Panc1 (cell line): ENCODE measurements around the gene AKR1B15. TPM values are rescaled to one million over a fixed set of nuclear protein-coding genes. Genes with fewer than 3 reads are reported as not detected.

Experiments
- ATAC-seq: fragments of 200-7000 bp; cut with Tn5 transposase; 2 replicates; pipeline ENCODE4 v1.9.1; 2020; ENCODE audit warnings: mild to moderate bottlenecking, moderate library complexity
- BruUV-seq: library from RNA; stranded (reverse); fragments of 400-500 nt; replicated peaks from 2 replicates; lab custom pipeline; 2021; lab: Mats Ljungman, UMichigan
- CTCF ChIA-PET: fragments of 300-600 bp; sonication (Branson Sonifier 250); formaldehyde crosslinking; loops from one replicate; lab custom pipeline; 2022; ENCODE audit warnings: antibody characterized with exemption; lab: Charles Lee
- POLR2A ChIA-PET: fragments of 300-600 bp; sonication (Branson Sonifier 250); formaldehyde crosslinking; loops from one replicate; lab custom pipeline; 2022; ENCODE audit warnings: antibody characterized with exemption; lab: Charles Lee
- DNase-seq: peaks from one replicate; pipeline ENCODE4 v3.0.0-alpha.2; 2010; ENCODE audit warnings: low read depth, low spot score
- H3K27ac ChIP-seq: 2 replicates; pipeline ENCODE4 v1.5.1; 2011; ENCODE audit warnings: mild to moderate bottlenecking, low read length, inconsistent platforms
- H3K27me3 ChIP-seq: fragments of 200-500 bp; sonication (Bioruptor generic); 2 replicates; pipeline ENCODE4 v1.6.0; 2014; ENCODE audit warnings: low read length, inconsistent platforms; ENCODE audit not compliant: control insufficient read depth, insufficient read depth
- H3K36me3 ChIP-seq: fragments of 200-500 bp; sonication (Bioruptor generic); 2 replicates; pipeline ENCODE4 v1.5.1; 2014; ENCODE audit warnings: inconsistent platforms, mild to moderate bottlenecking, low read length, moderate library complexity; ENCODE audit not compliant: control insufficient read depth, insufficient read depth
- H3K4me1 ChIP-seq: 2 replicates; pipeline ENCODE4 v1.5.1; 2011; ENCODE audit warnings: inconsistent platforms, mild to moderate bottlenecking, low read length, moderate library complexity; ENCODE audit not compliant: control insufficient read depth, insufficient read depth
- H3K4me3 ChIP-seq, 2 experiments: 2 replicates each; pipeline ENCODE4 v1.5.1; 2011 to 2012; ENCODE audit warnings: low read depth in 2 of 2, low read length in 2 of 2, mild to moderate bottlenecking in 2 of 2, inconsistent platforms in 1 of 2, moderate library complexity in 1 of 2
- H3K9me3 ChIP-seq: fragments of 200-500 bp; sonication (Bioruptor generic); 2 replicates; pipeline ENCODE4 v1.5.1; 2014; ENCODE audit warnings: low read depth, mild to moderate bottlenecking, inconsistent platforms, low read length, moderate library complexity; ENCODE audit not compliant: control insufficient read depth, insufficient read depth
- POLR2AphosphoS5 ChIP-seq: IDR thresholded peaks from 2 replicates; pipeline ENCODE4 v1.6.1; 2012; ENCODE audit warnings: mild to moderate bottlenecking, low read depth, low read length, moderate library complexity
- SIN3A ChIP-seq: IDR thresholded peaks from 2 replicates; pipeline ENCODE4 v1.6.1; 2012; ENCODE audit warnings: low read depth, mild to moderate bottlenecking, low read length, moderate library complexity, borderline replicate concordance; ENCODE audit not compliant: insufficient read depth
- TCF7L2 ChIP-seq: IDR thresholded peaks from 2 replicates; pipeline ENCODE4 v1.6.1; 2011; ENCODE audit warnings: mild to moderate bottlenecking, low read depth, low read length, inconsistent platforms
- in situ Hi-C: cut with HindIII; loops from 2 replicates; pipeline ENCODE4 v1.10.0; 2016; ENCODE audit warnings: low sequenced_read_pairs, low pct_unique_long_range_greater_than_20kb
- intact Hi-C: fragments of 100-400 bp; cut with micrococcal nuclease; formaldehyde crosslinking; loops from one replicate; pipeline ENCODE4 v1.10.0; 2022; ENCODE audit not compliant: unreplicated experiment
- total RNA-seq: library from RNA; stranded (reverse); gene quantifications from one replicate; pipeline ENCODE4 v1.2.1, GENCODE V29; 2021; ENCODE audit not compliant: unreplicated experiment
- TF ChIP-seq, protein P1 (sequence below): fragments of 450-650 bp; IDR thresholded peaks from 2 replicates; pipeline ENCODE4 v1.5.1; 2017; ENCODE audit warnings: mild to moderate bottlenecking
- TF ChIP-seq, protein P2 (sequence below), 2 experiments: IDR thresholded peaks; 2 replicates each; pipeline ENCODE4 v1.6.1; 2011 to 2012; ENCODE audit warnings: low read depth in 2 of 2, control low read depth in 1 of 2, low read length in 1 of 2, mild to moderate bottlenecking in 1 of 2, moderate library complexity in 1 of 2; ENCODE audit not compliant: insufficient read depth in 1 of 2

The AKR1B15 gene
- total RNA-seq, 1 experiment from 2014 or later = not detected

DNA sequence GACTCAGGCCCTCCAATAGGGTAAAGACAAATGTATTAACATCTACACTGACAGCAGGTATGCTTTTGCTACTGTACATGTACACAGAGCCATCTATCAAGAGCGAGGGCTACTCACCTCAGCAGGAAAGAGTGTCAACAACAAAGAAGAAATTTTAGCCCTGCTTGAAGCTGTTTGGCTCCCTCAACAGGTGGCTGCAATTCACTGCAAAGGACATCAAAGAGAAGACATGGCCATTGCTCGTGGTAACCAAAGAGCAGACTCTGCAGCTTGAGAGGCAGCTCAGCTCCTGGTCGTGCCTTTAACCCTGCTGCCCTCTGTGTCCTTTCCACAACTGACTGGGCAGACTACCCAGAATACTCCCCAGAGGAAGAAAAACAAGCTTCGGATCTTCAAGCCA, 5.1 kb downstream of the AKR1B15 start:
- CTCF ChIA-PET = interaction anchor here (0.6 to 0.7 kb wide), 2 partner anchors 258 to 432 kb away, joined by 3 read pairs; partner anchors contain the start of gene AGBL3
- POLR2A ChIA-PET = no interaction called here
- H3K4me1 ChIP-seq = no peaks in the 10 kb centered on the region
- no peaks in the 10 kb centered on the region; the same call in 1 of the 2 replicates for H3K27me3 ChIP-seq
- H3K9me3 ChIP-seq = no peaks in the 10 kb centered on the region
- no peak overlapping the region for H3K27ac ChIP-seq
- no peak for DNase-seq
- H3K36me3 ChIP-seq = no peaks in the 10 kb centered on the region
- in situ Hi-C loops (no loop called here), intact Hi-C loops (no loop called here)
- no peak for ATAC-seq
- no TSS peak for BruUV-seq
- no peak overlapping the region for H3K4me3 ChIP-seq
- TF ChIP-seq SIN3A = no peak
- TF ChIP-seq, protein P1, sequence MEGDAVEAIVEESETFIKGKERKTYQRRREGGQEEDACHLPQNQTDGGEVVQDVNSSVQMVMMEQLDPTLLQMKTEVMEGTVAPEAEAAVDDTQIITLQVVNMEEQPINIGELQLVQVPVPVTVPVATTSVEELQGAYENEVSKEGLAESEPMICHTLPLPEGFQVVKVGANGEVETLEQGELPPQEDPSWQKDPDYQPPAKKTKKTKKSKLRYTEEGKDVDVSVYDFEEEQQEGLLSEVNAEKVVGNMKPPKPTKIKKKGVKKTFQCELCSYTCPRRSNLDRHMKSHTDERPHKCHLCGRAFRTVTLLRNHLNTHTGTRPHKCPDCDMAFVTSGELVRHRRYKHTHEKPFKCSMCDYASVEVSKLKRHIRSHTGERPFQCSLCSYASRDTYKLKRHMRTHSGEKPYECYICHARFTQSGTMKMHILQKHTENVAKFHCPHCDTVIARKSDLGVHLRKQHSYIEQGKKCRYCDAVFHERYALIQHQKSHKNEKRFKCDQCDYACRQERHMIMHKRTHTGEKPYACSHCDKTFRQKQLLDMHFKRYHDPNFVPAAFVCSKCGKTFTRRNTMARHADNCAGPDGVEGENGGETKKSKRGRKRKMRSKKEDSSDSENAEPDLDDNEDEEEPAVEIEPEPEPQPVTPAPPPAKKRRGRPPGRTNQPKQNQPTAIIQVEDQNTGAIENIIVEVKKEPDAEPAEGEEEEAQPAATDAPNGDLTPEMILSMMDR = peak; percentile 39

DNA sequence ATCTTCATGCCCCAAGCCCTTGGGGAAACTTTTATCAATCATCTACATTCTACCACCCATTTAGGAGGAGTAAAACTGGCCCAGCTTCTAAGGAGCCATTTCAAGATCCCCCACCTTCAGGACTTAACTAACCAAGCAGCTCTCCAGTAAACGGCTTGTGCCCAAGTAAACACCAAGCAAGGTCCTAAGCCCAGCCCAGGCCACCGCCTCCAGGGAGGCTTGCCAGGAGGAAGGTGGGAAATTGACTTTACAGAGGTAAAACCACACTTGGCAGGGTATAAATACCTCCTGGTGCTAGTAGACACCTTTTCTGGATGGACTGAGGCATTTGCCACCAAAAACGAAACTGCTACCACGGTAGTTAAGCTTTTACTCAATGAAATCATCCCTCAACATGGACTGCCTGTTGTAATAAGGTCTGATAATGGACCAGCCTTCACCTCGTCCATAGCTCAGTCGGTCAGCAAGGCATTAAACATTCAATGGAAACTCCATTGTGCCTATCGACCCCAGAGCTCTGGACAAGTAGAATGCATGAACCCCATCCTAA, 5.6 kb downstream of the AKR1B15 start:
- TF ChIP-seq, protein P1 = no peak
- TF ChIP-seq POLR2AphosphoS5 (no peak), TCF7L2 (no peak), SIN3A (no peak)
- TF ChIP-seq, protein P2, sequence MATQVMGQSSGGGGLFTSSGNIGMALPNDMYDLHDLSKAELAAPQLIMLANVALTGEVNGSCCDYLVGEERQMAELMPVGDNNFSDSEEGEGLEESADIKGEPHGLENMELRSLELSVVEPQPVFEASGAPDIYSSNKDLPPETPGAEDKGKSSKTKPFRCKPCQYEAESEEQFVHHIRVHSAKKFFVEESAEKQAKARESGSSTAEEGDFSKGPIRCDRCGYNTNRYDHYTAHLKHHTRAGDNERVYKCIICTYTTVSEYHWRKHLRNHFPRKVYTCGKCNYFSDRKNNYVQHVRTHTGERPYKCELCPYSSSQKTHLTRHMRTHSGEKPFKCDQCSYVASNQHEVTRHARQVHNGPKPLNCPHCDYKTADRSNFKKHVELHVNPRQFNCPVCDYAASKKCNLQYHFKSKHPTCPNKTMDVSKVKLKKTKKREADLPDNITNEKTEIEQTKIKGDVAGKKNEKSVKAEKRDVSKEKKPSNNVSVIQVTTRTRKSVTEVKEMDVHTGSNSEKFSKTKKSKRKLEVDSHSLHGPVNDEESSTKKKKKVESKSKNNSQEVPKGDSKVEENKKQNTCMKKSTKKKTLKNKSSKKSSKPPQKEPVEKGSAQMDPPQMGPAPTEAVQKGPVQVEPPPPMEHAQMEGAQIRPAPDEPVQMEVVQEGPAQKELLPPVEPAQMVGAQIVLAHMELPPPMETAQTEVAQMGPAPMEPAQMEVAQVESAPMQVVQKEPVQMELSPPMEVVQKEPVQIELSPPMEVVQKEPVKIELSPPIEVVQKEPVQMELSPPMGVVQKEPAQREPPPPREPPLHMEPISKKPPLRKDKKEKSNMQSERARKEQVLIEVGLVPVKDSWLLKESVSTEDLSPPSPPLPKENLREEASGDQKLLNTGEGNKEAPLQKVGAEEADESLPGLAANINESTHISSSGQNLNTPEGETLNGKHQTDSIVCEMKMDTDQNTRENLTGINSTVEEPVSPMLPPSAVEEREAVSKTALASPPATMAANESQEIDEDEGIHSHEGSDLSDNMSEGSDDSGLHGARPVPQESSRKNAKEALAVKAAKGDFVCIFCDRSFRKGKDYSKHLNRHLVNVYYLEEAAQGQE (IDR thresholded peaks at IDR 0.05; ENCODE audit: insufficient read depth in 1 of 2, low read depth in 2 of 2, low read length in 1 of 2) = no peak
- Histone ChIP-seq H3K27me3 (no peaks in the 10 kb centered on the region; the same call in 1 of the 2 replicates), H3K36me3 (no peaks in the 10 kb centered on the region), H3K4me1 (no peaks in the 10 kb centered on the region), H3K4me3 (no peak overlapping the region), H3K27ac (no peak overlapping the region), H3K9me3 (no peaks in the 10 kb centered on the region)
- no TSS peak for BruUV-seq
- DNase-seq (no peak), ATAC-seq (no peak)
- in situ Hi-C loops (no loop called here), intact Hi-C loops (no loop called here)
- CTCF ChIA-PET = interaction anchor here (0.6 to 0.7 kb wide), 2 partner anchors 258 to 432 kb away, joined by 3 read pairs; partner anchors contain the start of gene AGBL3
- POLR2A ChIA-PET = no interaction called here
